SJSA1 (cell line): ENCODE measurements around the gene DBP. TPM values are rescaled to one million over a fixed set of nuclear protein-coding genes. Genes with fewer than 3 reads are reported as not detected.

ENCODE experiments used
- DNase-seq, 2 experiments: peaks; one replicate each; pipeline ENCODE4 v3.0.0-alpha.2; 2015 to 2020; ENCODE audit warnings: low spot score in 2 of 2, low read depth in 1 of 2
- H3K27ac ChIP-seq: fragments of 250-450 bp; sonication (Bioruptor Pico); 2 replicates; pipeline ENCODE4 v1.5.1; 2020; ENCODE audit warnings: mild to moderate bottlenecking, moderate library complexity
- H3K27me3 ChIP-seq: fragments of 250-450 bp; sonication (Bioruptor Pico); replicated peaks from 2 replicates; pipeline ENCODE4 v1.5.1; 2020; ENCODE audit warnings: mild to moderate bottlenecking, moderate library complexity
- H3K36me3 ChIP-seq: fragments of 250-450 bp; sonication (Bioruptor Pico); 2 replicates; pipeline ENCODE4 v1.5.1; 2020; ENCODE audit warnings: mild to moderate bottlenecking
- H3K4me1 ChIP-seq: fragments of 250-450 bp; sonication (Bioruptor Pico); replicated peaks from 2 replicates; pipeline ENCODE4 v1.6.1; 2021; ENCODE audit warnings: mild to moderate bottlenecking
- H3K4me3 ChIP-seq: fragments of 250-450 bp; sonication (Bioruptor Pico); 2 replicates; pipeline ENCODE4 v1.5.1; 2020; ENCODE audit warnings: mild to moderate bottlenecking
- H3K9me3 ChIP-seq: fragments of 250-450 bp; sonication (Bioruptor Pico); replicated peaks from 2 replicates; pipeline ENCODE4 v1.5.1; 2020; ENCODE audit warnings: mild to moderate bottlenecking
- total RNA-seq: library from RNA; depleted of rRNA; stranded (reverse); fragments of >200 nt; shearing (Covaris generic); gene quantifications from 2 replicates; pipeline ENCODE4 v1.2.3, GENCODE V29; 2014

DBP gene
- total RNA-seq, 1 experiment from 2014 or later, result 2.2 TPM

- peaks cover 18% of the 10 kb centered on the region for H3K4me1 ChIP-seq
- H3K4me3 ChIP-seq, result no peak overlapping the region
- no peaks in the 10 kb centered on the region for H3K36me3 ChIP-seq
- H3K27ac ChIP-seq, result no peak overlapping the region
- no peaks in the 10 kb centered on the region for H3K9me3 ChIP-seq
- no peak for DNase-seq
- H3K27me3 ChIP-seq, result peaks cover 13% of the 10 kb centered on the region
These were observed 4.7 kb upstream of the DBP start for GRCh38 chr19:48641850-48642249.

GRCh38 chr19:48639483-48640375 is 2.5 kb upstream of the DBP start:
- Histone ChIP-seq H3K36me3 (no peaks in the 10 kb centered on the region), H3K9me3 (no peaks in the 10 kb centered on the region), H3K4me3 (no peak overlapping the region), H3K27me3 (peaks cover 5% of the 10 kb centered on the region), H3K27ac (no peak overlapping the region), H3K4me1 (peaks cover 27% of the 10 kb centered on the region)
- DNase-seq, result no peak

DNA sequence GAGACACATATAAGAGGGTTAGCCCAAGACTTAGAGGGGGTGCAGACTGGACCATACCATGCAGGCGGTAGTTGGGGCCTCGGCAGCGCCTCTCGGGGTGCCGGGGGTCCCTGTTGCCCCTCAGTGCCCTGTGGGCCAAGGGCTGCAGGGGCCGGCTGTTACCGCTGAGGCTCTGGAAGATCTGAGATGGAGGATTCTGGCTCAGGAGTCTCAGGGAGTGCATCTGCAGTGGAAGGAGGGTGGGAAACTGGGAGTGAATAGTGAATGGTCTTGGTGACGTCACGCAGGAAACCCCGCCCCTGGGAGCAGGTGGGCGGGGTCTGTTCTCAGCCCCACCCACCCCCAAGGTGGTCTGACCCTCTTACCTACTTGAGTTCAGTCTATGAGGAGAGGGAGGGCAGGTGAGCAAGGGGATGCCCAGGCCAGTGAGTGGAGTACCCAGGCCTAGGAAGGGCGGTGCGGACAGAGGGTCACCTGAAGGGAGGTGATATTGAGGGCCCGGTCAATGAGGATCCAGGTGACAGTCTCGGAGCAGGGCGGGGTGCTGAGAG is 1.7 kb upstream of the DBP start:
- H3K4me1 ChIP-seq, result peaks cover 35% of the 10 kb centered on the region
- peaks cover 5% of the 10 kb centered on the region for H3K27me3 ChIP-seq
- no peak overlapping the region for H3K4me3 ChIP-seq
- H3K36me3 ChIP-seq, result no peaks in the 10 kb centered on the region
- H3K27ac ChIP-seq, result no peak overlapping the region
- no peaks in the 10 kb centered on the region for H3K9me3 ChIP-seq
- DNase-seq, result no peak

DNA sequence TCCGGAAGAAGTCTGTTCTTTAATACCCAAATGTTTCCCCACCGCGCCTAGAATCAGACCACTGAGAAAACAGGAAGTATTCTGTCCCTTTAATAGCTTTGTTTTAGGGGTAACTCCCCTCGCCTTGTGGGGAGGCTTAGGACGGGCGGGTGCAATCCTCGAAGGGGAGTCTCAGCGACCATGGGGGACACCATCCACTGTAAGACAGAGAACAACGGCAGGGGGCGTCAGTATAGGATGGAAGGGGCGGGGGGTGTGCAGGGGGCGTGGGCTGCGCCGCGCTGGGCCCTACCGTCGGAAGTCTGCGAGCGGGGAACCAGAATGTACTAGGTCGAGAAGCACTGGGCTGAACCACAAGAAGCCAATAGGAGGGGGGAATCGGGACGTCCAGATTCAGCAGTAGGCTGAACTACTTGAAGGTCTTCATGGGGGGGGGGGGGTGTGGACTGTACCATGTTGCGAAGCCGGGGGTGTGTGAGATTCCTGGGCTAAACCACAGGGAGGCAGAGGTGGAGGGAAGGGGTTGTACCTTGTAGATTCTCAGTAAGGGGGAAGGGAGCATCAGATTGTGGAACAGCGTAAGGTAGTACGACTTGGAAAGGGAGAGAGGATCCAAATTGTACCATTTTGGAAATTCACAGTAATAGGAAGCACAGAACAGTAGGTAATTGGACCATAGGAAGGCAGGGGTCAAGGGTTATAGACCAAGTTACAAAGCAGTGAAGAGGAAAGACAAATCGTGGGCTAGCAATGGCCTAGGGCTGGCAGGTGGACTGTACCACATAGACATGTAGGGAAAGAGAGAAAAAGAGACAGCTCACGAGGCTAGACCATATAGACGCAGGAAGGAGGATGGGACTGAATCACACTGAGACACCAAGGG is 1.0 kb upstream of the DBP start:
- H3K27ac ChIP-seq, result peak overlapping the region; percentile 58
- peaks cover 5% of the 10 kb centered on the region for H3K27me3 ChIP-seq
- no peaks in the 10 kb centered on the region for H3K36me3 ChIP-seq
- H3K4me1 ChIP-seq, result peaks cover 37% of the 10 kb centered on the region
- peak; percentile 59 to 84 for DNase-seq
- no peaks in the 10 kb centered on the region for H3K9me3 ChIP-seq
- peak overlapping the region; percentile 31 for H3K4me3 ChIP-seq

DNA sequence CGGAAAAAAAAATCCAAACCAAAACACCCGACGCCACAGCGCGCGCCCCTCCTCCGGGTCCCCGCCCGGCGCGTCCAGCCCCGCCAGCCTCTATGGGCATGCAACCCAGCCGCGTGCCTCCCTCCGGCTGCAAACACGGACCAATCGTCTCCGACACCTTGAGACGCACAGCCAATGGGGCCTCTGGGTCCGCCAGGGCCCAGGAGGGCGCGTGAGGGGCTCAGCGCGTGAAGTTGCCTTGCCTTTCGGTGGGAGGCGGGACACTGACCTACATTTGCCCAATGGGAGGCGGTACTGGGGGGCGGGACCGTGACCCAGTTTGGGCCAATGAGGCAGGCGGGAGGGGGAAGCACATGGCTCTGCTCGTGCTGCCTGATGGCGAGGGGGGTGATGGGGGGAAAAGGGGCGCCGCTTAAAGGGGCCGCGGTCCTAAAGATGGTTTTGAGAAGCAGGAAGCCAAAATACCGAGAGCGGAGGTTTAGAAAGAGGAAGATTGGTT is 319 bp upstream of the DBP start:
- Histone ChIP-seq H3K4me1 (peaks cover 37% of the 10 kb centered on the region), H3K9me3 (no peaks in the 10 kb centered on the region), H3K4me3 (peak overlapping the region; percentile 31), H3K27ac (peak overlapping the region; percentile 58), H3K27me3 (peaks cover 5% of the 10 kb centered on the region), H3K36me3 (no peaks in the 10 kb centered on the region)
- DNase-seq, result peak; percentile 94 to 98

- Histone ChIP-seq H3K27me3 (peaks cover 5% of the 10 kb centered on the region), H3K4me3 (peak overlapping the region; percentile 31; the same call in 1 of the 2 replicates), H3K27ac (no peak overlapping the region), H3K9me3 (no peaks in the 10 kb centered on the region), H3K36me3 (no peaks in the 10 kb centered on the region), H3K4me1 (peaks cover 37% of the 10 kb centered on the region)
- DNase-seq, result no peak
These were observed 967 bp downstream of the DBP start for GRCh38 chr19:48635966-48636858.

DNA sequence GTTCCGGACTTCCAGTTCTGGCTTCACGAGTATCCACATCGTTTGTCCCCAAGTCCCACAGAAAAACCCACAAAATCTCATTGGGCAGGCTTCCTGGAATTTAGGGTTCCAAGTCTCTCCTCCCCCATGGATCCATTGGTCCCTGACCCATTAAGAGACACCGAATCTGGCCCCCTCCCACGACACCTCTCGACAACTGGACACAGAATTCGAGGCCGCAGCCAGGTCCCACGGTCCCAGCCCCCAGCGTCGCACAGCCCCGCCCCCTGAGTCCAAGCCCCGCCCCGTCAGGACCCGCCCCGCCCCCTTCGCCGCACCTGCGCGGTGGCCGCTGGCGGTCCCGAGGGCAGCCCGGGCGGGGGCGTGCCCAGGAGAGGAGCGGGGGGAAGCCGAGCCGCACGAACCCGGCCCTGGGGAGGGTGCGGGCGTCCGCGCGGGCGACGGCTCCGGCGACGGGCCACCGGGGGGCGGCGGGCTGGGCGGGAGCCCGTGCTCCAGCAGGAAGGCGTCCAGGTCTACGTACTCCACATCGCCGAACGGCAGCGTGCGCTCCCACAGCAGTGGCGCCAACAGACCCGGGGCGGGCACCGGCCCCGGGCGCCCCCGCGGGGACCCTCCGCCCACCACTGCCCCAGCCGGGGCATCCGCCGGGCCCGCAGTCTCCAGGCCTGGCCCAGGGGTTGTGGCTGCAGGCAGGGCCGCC is 1.8 kb downstream of the DBP start:
- Histone ChIP-seq H3K36me3 (no peaks in the 10 kb centered on the region), H3K4me1 (peaks cover 37% of the 10 kb centered on the region), H3K27ac (no peak overlapping the region), H3K27me3 (peaks cover 5% of the 10 kb centered on the region; the same call in 1 of the 2 replicates), H3K4me3 (peak overlapping the region; percentile 31), H3K9me3 (no peaks in the 10 kb centered on the region)
- peak in 1 of 2 experiments; percentile 46 for DNase-seq

DNA sequence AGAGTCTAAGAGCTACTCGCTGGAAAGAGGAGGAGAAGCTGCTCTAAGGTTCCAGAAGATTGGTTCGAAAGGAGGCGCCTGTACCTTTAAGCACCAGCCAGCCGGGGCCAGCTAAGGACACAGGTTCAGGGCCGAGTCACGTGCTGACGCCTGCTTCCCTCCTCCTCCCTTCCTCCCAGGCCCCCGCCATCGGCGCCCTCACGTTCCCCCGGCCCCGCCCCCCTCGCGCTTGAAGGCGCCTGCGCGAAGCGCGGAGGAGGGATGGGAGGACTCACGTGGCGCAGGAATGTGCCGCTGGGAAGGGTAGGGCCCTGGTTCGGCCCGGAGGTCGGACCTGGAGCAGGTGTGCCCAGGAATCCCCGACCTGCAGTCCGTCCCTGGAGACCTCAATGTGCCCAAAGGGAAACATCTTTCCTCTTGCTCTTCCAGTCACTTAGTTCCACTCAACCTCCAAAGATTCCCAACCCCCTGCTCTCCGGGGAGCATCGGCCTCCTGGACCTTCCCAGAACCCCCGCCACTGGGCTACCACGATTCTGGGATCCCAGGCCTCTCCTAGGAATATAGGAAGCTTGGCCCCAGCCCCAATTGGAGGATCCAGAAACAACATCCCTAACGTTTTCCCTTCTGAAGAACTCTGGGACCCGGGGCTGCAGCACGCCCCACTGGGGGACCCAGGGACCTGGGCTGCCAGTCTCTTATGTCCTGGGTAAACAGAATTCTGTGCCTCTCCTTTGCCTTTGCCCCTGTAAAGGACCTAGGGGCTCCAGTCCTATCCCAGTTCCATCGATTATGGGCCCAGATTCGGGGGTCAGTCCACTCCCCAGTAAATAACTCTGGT is 2.5 kb downstream of the DBP start:
- H3K36me3 ChIP-seq, result peaks cover 1% of the 10 kb centered on the region; the same call in 1 of the 2 replicates
- no peak overlapping the region for H3K4me3 ChIP-seq
- peaks cover 5% of the 10 kb centered on the region; the same call in 1 of the 2 replicates for H3K27me3 ChIP-seq
- peaks cover 37% of the 10 kb centered on the region for H3K4me1 ChIP-seq
- peak; percentile 74 to 92 for DNase-seq
- H3K9me3 ChIP-seq, result no peaks in the 10 kb centered on the region
- H3K27ac ChIP-seq, result no peak overlapping the region

DNA sequence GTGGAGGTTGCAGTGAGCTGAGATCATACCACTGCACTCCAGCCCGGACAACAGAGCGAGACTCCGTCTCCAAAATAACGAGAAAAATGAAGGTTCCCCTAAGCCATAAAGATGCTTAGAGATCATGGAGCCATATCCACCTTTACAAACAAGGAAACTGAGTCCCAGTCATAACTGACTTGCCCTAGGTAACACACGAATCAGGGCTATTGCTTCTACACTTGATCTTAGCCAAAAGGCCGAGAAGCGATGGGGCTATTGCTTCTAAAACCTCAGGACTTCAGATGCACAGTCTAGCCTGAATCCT is 3.2 kb downstream of the DBP start:
- DNase-seq, result no peak
- no peak overlapping the region for H3K27ac ChIP-seq
- H3K4me3 ChIP-seq, result no peak overlapping the region
- H3K9me3 ChIP-seq, result no peaks in the 10 kb centered on the region
- peaks cover 5% of the 10 kb centered on the region; the same call in 1 of the 2 replicates for H3K27me3 ChIP-seq
- peaks cover 7% of the 10 kb centered on the region for H3K36me3 ChIP-seq
- peaks cover 37% of the 10 kb centered on the region for H3K4me1 ChIP-seq

GRCh38 chr19:48633148-48634035 is 3.8 kb downstream of the DBP start:
- DNase-seq, result no peak
- no peak overlapping the region for H3K4me3 ChIP-seq
- peaks cover 7% of the 10 kb centered on the region for H3K36me3 ChIP-seq
- peaks cover 37% of the 10 kb centered on the region for H3K4me1 ChIP-seq
- H3K27me3 ChIP-seq, result peaks cover 5% of the 10 kb centered on the region; the same call in 1 of the 2 replicates
- no peaks in the 10 kb centered on the region for H3K9me3 ChIP-seq
- no peak overlapping the region for H3K27ac ChIP-seq

- Histone ChIP-seq H3K27me3 (peaks cover 5% of the 10 kb centered on the region; the same call in 1 of the 2 replicates), H3K27ac (no peak overlapping the region), H3K36me3 (peaks cover 7% of the 10 kb centered on the region), H3K9me3 (no peaks in the 10 kb centered on the region), H3K4me3 (no peak overlapping the region), H3K4me1 (peaks cover 33% of the 10 kb centered on the region)
- no peak for DNase-seq
These were observed 4.5 kb downstream of the DBP start for GRCh38 chr19:48632692-48633147.
